GM23338 (cell line): Measurements from ENCODE around the gene PCLAF. TPM values are rescaled to one million over a fixed set of nuclear protein-coding genes. Genes with fewer than 3 reads are reported as not detected.

Source experiments
- ATAC-seq: fragments of 200-7000 bp; cut with Tn5 transposase; 3 replicates; pipeline ENCODE4 v1.9.1; 2020
- DNase-seq: peaks from one replicate; pipeline ENCODE4 v3.0.0-alpha.2; 2015; ENCODE audit warnings: low spot score
- H2AFZ ChIP-seq: fragments of 200-600 bp; sonication (generic); 2 replicates; pipeline ENCODE4 v1.8.0; 2016; ENCODE audit warnings: antibody characterized with exemption, mild to moderate bottlenecking, moderate library complexity
- H3F3A ChIP-seq: fragments of 200-600 bp; sonication (generic); replicated peaks from 2 replicates; pipeline ENCODE4 v1.8.0; 2017; ENCODE audit warnings: antibody characterized with exemption, mixed run types, low read depth
- H3K27ac ChIP-seq: fragments of 200-600 bp; sonication (generic); 2 replicates; pipeline ENCODE4 v1.6.1; 2016; ENCODE audit warnings: low read depth
- H3K27me3 ChIP-seq: fragments of 200-600 bp; sonication (generic); 2 replicates; pipeline ENCODE4 v1.8.0; 2016; ENCODE audit warnings: mild to moderate bottlenecking, mixed run types, moderate library complexity; ENCODE audit not compliant: insufficient read depth
- H3K36me3 ChIP-seq: fragments of 200-600 bp; sonication (generic); 2 replicates; pipeline ENCODE4 v1.8.0; 2016; ENCODE audit warnings: mild to moderate bottlenecking; ENCODE audit not compliant: insufficient read depth
- H3K4me1 ChIP-seq: fragments of 200-600 bp; sonication (generic); 2 replicates; pipeline ENCODE4 v1.8.0; 2016; ENCODE audit warnings: mild to moderate bottlenecking, moderate library complexity; ENCODE audit not compliant: insufficient read depth
- H3K4me2 ChIP-seq: fragments of 200-600 bp; sonication (generic); 2 replicates; pipeline ENCODE4 v1.7.1; 2017; ENCODE audit warnings: mixed run types
- H3K4me3 ChIP-seq: fragments of 200-600 bp; sonication (generic); 2 replicates; pipeline ENCODE4 v1.6.1; 2016; ENCODE audit warnings: mixed run types
- H3K79me2 ChIP-seq: fragments of 200-600 bp; sonication (generic); replicated peaks from 2 replicates; pipeline ENCODE4 v1.8.0; 2017; ENCODE audit warnings: mild to moderate bottlenecking; ENCODE audit not compliant: insufficient read depth
- H3K9me2 ChIP-seq: fragments of 200-600 bp; sonication (generic); 2 replicates; pipeline ENCODE4 v1.8.0; 2017; ENCODE audit not compliant: insufficient read depth
- H4K20me1 ChIP-seq: fragments of 200-600 bp; sonication (generic); replicated peaks from 2 replicates; pipeline ENCODE4 v1.8.0; 2017; ENCODE audit warnings: mild to moderate bottlenecking; ENCODE audit not compliant: insufficient read depth
- H3K27ac Mint-ChIP-seq: 2 replicates; pipeline ENCODE4 v1.8.0; 2020; ENCODE audit warnings: inconsistent platforms, mild to moderate bottlenecking, moderate library complexity, mixed read lengths
- H3K27me3 Mint-ChIP-seq: 3 replicates; pipeline ENCODE4 v1.8.0; 2022; ENCODE audit warnings: low read depth, mild to moderate bottlenecking, moderate library complexity, mixed read lengths, inconsistent platforms; ENCODE audit not compliant: insufficient read depth, poor library complexity
- H3K36me3 Mint-ChIP-seq: 3 replicates; pipeline ENCODE4 v1.8.0; 2021; ENCODE audit warnings: low read depth, mild to moderate bottlenecking, inconsistent platforms, moderate library complexity, mixed read lengths
- H3K4me1 Mint-ChIP-seq: 3 replicates; pipeline ENCODE4 v1.8.0; 2020; ENCODE audit warnings: mild to moderate bottlenecking, inconsistent platforms, mixed read lengths
- H3K4me3 Mint-ChIP-seq: 3 replicates; pipeline ENCODE4 v1.8.0; 2021; ENCODE audit warnings: moderate library complexity, mild to moderate bottlenecking, inconsistent platforms, mixed read lengths
- H3K9me3 Mint-ChIP-seq: 3 replicates; pipeline ENCODE4 v1.8.0; 2020; ENCODE audit warnings: moderate library complexity, mild to moderate bottlenecking, inconsistent platforms, mixed read lengths
- CTCF ChIP-seq, 2 experiments: fragments of 200-600 bp in 1 of 2; sonication (generic) in 1 of 2; conservative IDR thresholded peaks; 2 replicates each; pipeline versions ENCODE4 v1.5.1 to v1.6.1; 2016 to 2017; ENCODE audit warnings: antibody characterized with exemption in 2 of 2, low read depth in 2 of 2, mild to moderate bottlenecking in 2 of 2, moderate library complexity in 1 of 2
- ETS1 ChIP-seq: IDR thresholded peaks from 2 replicates; pipeline ENCODE4 v1.6.1; 2016; ENCODE audit warnings: antibody characterized with exemption
- EZH2phosphoT487 ChIP-seq: fragments of 200-600 bp; sonication (generic); IDR thresholded peaks from one replicate; pipeline ENCODE4 v1.8.1; 2018; ENCODE audit warnings: antibody characterized with exemption; ENCODE audit not compliant: unreplicated experiment
- POLR2AphosphoS5 ChIP-seq: IDR thresholded peaks from 2 replicates; pipeline ENCODE4 v1.6.1; 2016; ENCODE audit warnings: antibody characterized with exemption, low read depth
- REST ChIP-seq: IDR thresholded peaks from one replicate; pipeline ENCODE4 v1.6.1; 2018; ENCODE audit warnings: antibody characterized with exemption; ENCODE audit not compliant: unreplicated experiment
- STAT1 ChIP-seq: IDR thresholded peaks from one replicate; pipeline ENCODE4 v1.6.1; 2016; ENCODE audit warnings: antibody characterized with exemption; ENCODE audit not compliant: unreplicated experiment
- ZNF114 ChIP-seq: fragments of 250-450 bp; sonication (Bioruptor Pico); IDR thresholded peaks from 2 replicates; pipeline ENCODE4 v1.5.0; 2020; ENCODE audit warnings: mild to moderate bottlenecking, moderate library complexity
- ZNF331 ChIP-seq: fragments of 250-450 bp; sonication (Bioruptor Pico); IDR thresholded peaks from 2 replicates; pipeline ENCODE4 v1.5.0; 2020; ENCODE audit warnings: low read depth, mild to moderate bottlenecking, moderate library complexity
- polyA plus RNA-seq: library from polyadenylated mRNA; unstranded; fragments of >200 nt; fragmentation: Nextera tagmentation; extraction: Ambion mirVana; gene quantifications from 2 replicates; pipeline ENCODE4 v1.2.1, GENCODE V29; 2016
- total RNA-seq: library from RNA; depleted of rRNA; stranded (reverse); fragments of >200 nt; shearing (Covaris generic); gene quantifications from 2 replicates; pipeline ENCODE4 v1.2.3, GENCODE V29; 2014

Gene PCLAF
- total and polyA plus RNA-seq, 2 experiments from 2014 or later, result 48.9 to 206 TPM

GRCh38 chr15:64324165-64324877, 56.9 kb downstream of the PCLAF start (continued):
- TF ChIP-seq ZNF114 (CRISPR knock-in tag) (no peak), STAT1 (no peak), EZH2phosphoT487 (no peak), REST (no peak), POLR2AphosphoS5 (no peak), ZNF331 (CRISPR knock-in tag) (no peak), CTCF (conservative IDR thresholded peaks at IDR 0.05; ENCODE audit: low read depth in 2 of 2) (no peak), ETS1 (no peak)

GRCh38 chr15:64315216-64315615, 66.0 kb downstream of the PCLAF start:
- Mint-ChIP-seq H3K27ac (peak overlapping the region; percentile 3; the same call in 1 of the 2 replicates), H3K4me1 (peaks cover 3% of the 10 kb centered on the region; the same call in 1 of the 3 replicates), H3K9me3 (no peaks in the 10 kb centered on the region), H3K27me3 (no peaks in the 10 kb centered on the region), H3K4me3 (no peak overlapping the region), H3K36me3 (no peaks in the 10 kb centered on the region)
- Histone ChIP-seq H3K9me2 (no peaks in the 10 kb centered on the region), H3K27me3 (no peaks in the 10 kb centered on the region), H3K79me2 (peaks cover 24% of the 10 kb centered on the region), H3K36me3 (no peaks in the 10 kb centered on the region), H3K4me3 (no peak overlapping the region), H3K4me1 (no peaks in the 10 kb centered on the region), H4K20me1 (no peaks in the 10 kb centered on the region; the same call in none of the 2 replicates), H3F3A (no peaks in the 10 kb centered on the region), H3K4me2 (no peak overlapping the region), H2AFZ (no peak overlapping the region), H3K27ac (no peak overlapping the region)
- peak; percentile 11 for DNase-seq
- ATAC-seq, result no peak
- no peak for TF ChIP-seq EZH2phosphoT487
- no peak for TF ChIP-seq POLR2AphosphoS5
